MM.1S (cell line): ENCODE results near the gene HSD11B1L.

Source experiments
- CTCF ChIP-seq: fragments of 300-600 bp; sonication (generic); IDR thresholded peaks from 2 replicates; pipeline ENCODE4 v1.5.1; 2016; ENCODE audit warnings: antibody characterized with exemption, low read length, mixed read lengths
- EZH2 ChIP-seq: fragments of 300-600 bp; sonication (generic); optimal IDR thresholded peaks from 2 replicates; pipeline ENCODE3; 2017; ENCODE audit warnings: low read depth, mild to moderate bottlenecking, antibody characterized with exemption, low read length, mixed read lengths
- EZH2phosphoT487 ChIP-seq: fragments of 300-600 bp; sonication (generic); IDR thresholded peaks from 2 replicates; pipeline ENCODE4 v1.6.1; 2018; ENCODE audit warnings: antibody characterized with exemption, low read length

- TF ChIP-seq CTCF = no peak
- TF ChIP-seq EZH2 = no peak
- no peak for TF ChIP-seq EZH2phosphoT487
These were observed 42.9 kb upstream of the HSD11B1L start for GRCh38 chr19:5637971-5638370.
